Mononuclear cell (primary cell): ENCODE results near the gene KDM4B. TPM values are rescaled to one million over a fixed set of nuclear protein-coding genes. Genes with fewer than 3 reads are reported as not detected.
"Not testable (repeated sequence)": the region's sequence is repeated elsewhere in the genome, so short reads cannot be mapped to it uniquely, and the experiment has no call there.

Experiments
- H3K27me3 ChIP-seq: 2 replicates; pipeline ENCODE4 v1.6.0; 2011; ENCODE audit warnings: low read length, control low read depth; ENCODE audit not compliant: insufficient read depth
- H3K4me1 ChIP-seq: 2 replicates; pipeline ENCODE4 v1.5.1; 2011; ENCODE audit warnings: mild to moderate bottlenecking, low read length, control low read depth; ENCODE audit not compliant: insufficient read depth
- H3K4me3 ChIP-seq: 2 replicates; pipeline ENCODE4 v1.5.1; 2011; ENCODE audit warnings: mild to moderate bottlenecking, low read length, moderate library complexity
- H3K9me3 ChIP-seq: 2 replicates; pipeline ENCODE4 v1.5.1; 2011; ENCODE audit warnings: low read depth, mild to moderate bottlenecking, control low read depth, low read length
- total RNA-seq: library from RNA; depleted of rRNA; stranded (reverse); fragments of >200 nt; gene quantifications from one replicate; pipeline ENCODE4 v1.2.3, GENCODE V29; 2012

The KDM4B gene
- total RNA-seq: 17.9 TPM

- H3K4me1 ChIP-seq: peaks cover 43% of the 10 kb centered on the region
- no peaks in the 10 kb centered on the region for H3K27me3 ChIP-seq
- H3K9me3 ChIP-seq: no peaks in the 10 kb centered on the region
- peak within 1 kb of the TSS; percentile 46 for H3K4me3 ChIP-seq
Observed at GRCh38 chr19:4968462-4969291, at the start of gene KDM4B. Gene KDM4B (plus strand): TSS chr19:4969113. CDS start chr19:5032891, 63,778 bp downstream.

GRCh38 chr19:4922530-4923275, 46.2 kb upstream of the KDM4B start:
- no peak overlapping the region for H3K4me3 ChIP-seq
- H3K4me1 ChIP-seq: peaks cover 13% of the 10 kb centered on the region
- no peaks in the 10 kb centered on the region for H3K27me3 ChIP-seq
- no peaks in the 10 kb centered on the region for H3K9me3 ChIP-seq

DNA sequence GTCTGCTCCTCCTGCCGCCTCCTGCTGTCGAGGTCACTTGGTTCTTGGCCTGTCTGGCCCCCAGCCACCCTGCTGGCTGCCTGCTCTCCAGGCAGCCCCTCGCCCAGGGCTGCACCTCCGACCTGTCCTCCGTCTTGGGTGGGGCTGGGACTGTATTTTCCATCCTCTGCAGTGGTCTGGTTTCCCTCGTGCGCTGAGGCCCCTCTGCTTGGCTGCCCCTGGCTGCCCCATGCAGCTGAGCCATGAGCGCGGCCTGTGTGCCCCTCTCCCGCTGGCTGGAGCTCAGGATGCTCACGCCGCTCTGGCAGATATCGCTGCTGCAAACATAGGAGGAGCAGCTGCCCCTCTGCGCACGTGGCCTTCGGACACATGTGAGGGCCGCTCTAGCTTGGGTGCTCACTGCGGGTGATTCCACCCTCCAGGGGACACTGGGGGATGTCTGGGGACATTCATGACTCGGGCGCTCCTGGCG, 45.6 kb upstream of the KDM4B start:
- peaks cover 13% of the 10 kb centered on the region for H3K4me1 ChIP-seq
- no peaks in the 10 kb centered on the region for H3K27me3 ChIP-seq
- no peak overlapping the region for H3K4me3 ChIP-seq
- H3K9me3 ChIP-seq: no peaks in the 10 kb centered on the region

DNA sequence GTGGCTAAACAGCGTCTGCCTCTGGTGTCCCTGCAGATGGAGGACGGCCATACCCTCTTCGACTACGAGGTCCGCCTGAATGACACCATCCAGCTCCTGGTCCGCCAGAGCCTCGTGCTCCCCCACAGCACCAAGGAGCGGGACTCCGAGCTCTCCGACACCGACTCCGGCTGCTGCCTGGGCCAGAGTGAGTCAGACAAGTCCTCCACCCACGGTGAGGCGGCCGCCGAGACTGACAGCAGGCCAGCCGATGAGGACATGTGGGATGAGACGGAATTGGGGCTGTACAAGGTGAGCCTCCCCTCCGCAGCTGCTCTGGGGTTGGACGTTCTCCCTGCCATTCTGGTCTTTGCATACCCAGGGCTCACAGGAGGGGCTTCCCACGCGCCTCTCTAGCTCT, 39.7 kb upstream of the KDM4B start:
- Histone ChIP-seq H3K27me3 (no peaks in the 10 kb centered on the region), H3K4me1 (no peaks in the 10 kb centered on the region), H3K9me3 (no peaks in the 10 kb centered on the region), H3K4me3 (no peak overlapping the region)

DNA sequence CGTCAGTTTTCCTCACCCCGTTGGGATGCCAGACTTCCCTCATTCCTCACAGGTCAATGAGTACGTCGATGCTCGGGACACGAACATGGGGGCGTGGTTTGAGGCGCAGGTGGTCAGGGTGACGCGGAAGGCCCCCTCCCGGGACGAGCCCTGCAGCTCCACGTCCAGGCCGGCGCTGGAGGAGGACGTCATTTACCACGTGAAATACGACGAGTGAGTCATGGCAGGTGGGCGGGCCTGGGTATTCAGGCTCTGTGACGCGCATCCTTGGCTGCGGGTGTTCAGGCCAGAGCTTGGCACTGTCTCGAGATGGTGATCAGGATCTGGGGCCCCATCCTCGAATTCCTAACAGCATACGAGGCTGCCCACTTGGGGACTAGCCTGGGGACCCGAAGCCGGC, 38.2 kb upstream of the KDM4B start:
- Histone ChIP-seq H3K4me1 (no peaks in the 10 kb centered on the region), H3K9me3 (no peaks in the 10 kb centered on the region), H3K4me3 (no peak overlapping the region), H3K27me3 (no peaks in the 10 kb centered on the region)

DNA sequence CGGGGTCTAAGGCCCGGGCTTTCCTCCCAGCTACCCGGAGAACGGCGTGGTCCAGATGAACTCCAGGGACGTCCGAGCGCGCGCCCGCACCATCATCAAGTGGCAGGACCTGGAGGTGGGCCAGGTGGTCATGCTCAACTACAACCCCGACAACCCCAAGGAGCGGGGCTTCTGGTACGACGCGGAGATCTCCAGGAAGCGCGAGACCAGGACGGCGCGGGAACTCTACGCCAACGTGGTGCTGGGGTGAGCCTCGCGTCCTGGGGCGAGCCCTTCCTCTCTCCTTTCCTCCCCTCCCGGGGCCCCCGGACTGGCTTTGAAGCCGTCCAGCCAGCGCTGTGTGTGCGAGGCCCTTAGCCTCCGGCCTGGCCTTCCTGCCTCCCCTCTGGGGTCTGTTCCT, 36.2 kb upstream of the KDM4B start:
- H3K4me3 ChIP-seq: no peak overlapping the region
- H3K4me1 ChIP-seq: no peaks in the 10 kb centered on the region
- no peaks in the 10 kb centered on the region for H3K9me3 ChIP-seq
- H3K27me3 ChIP-seq: no peaks in the 10 kb centered on the region

GRCh38 chr19:4933528-4933927, 35.4 kb upstream of the KDM4B start:
- Histone ChIP-seq H3K27me3 (no peaks in the 10 kb centered on the region), H3K4me3 (no peak overlapping the region), H3K9me3 (no peaks in the 10 kb centered on the region), H3K4me1 (no peaks in the 10 kb centered on the region)

- H3K9me3 ChIP-seq: no peaks in the 10 kb centered on the region
- H3K4me1 ChIP-seq: no peaks in the 10 kb centered on the region
- H3K27me3 ChIP-seq: no peaks in the 10 kb centered on the region
- H3K4me3 ChIP-seq: no peak overlapping the region
Observed at GRCh38 chr19:4935444-4935843, 33.5 kb upstream of the KDM4B start.

GRCh38 chr19:4937060-4937459, 31.9 kb upstream of the KDM4B start:
- Histone ChIP-seq H3K27me3 (no peaks in the 10 kb centered on the region), H3K4me1 (no peaks in the 10 kb centered on the region), H3K4me3 (no peak overlapping the region), H3K9me3 (no peaks in the 10 kb centered on the region)

DNA sequence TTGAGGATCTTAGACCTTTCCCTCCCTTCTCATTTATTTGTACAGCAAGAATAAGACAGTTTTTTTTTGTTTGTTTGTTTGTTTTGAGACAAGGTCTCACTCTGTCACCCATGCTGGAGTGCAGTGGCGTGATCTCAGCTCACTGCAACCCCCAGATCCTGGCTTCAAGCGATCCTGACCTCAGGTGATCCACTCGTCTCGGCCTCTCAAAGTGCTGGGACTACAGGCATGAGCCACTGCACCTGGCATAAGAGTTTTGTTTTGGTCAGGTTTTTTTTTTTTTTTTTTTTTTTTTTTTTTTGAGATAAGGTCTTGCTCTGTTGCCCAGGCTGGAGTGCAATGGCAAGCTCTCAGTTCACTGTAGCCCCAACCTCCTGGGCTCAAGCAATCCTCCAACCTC, 30.5 kb upstream of the KDM4B start:
- not testable (repeated sequence) for H3K4me3 ChIP-seq, H3K27me3 ChIP-seq, H3K9me3 ChIP-seq, H3K4me1 ChIP-seq

- no peaks in the 10 kb centered on the region for H3K4me1 ChIP-seq
Observed at GRCh38 chr19:4939466-4939865, 29.4 kb upstream of the KDM4B start.

DNA sequence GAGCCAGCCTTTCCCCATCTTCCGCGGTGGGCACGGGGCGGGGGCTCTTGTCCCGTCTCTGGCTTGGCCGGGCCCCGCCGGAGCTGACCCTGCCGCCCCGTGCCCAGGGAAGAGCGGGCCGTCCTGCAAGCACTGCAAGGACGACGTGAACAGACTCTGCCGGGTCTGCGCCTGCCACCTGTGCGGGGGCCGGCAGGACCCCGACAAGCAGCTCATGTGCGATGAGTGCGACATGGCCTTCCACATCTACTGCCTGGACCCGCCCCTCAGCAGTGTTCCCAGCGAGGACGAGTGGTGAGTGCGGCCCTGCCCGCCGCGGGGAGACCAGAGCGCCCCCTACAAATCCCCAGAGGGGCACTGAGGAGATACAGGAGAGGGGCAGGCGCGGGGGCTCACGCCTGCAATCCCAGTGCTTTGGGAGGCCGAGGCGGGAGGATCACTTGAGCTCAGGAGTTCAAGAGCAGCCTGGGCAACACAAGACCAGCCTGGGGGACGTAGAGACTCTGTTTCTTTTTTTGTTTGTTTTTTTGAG, 27.2 kb upstream of the KDM4B start:
- H3K27me3 ChIP-seq, H3K9me3 ChIP-seq, H3K4me1 ChIP-seq, H3K4me3 ChIP-seq: not testable (repeated sequence)

More at GRCh38 chr19:4939466-4939865, 29.4 kb upstream of the KDM4B start:
- Histone ChIP-seq H3K9me3 (no peaks in the 10 kb centered on the region), H3K4me3 (no peak overlapping the region), H3K27me3 (no peaks in the 10 kb centered on the region)

DNA sequence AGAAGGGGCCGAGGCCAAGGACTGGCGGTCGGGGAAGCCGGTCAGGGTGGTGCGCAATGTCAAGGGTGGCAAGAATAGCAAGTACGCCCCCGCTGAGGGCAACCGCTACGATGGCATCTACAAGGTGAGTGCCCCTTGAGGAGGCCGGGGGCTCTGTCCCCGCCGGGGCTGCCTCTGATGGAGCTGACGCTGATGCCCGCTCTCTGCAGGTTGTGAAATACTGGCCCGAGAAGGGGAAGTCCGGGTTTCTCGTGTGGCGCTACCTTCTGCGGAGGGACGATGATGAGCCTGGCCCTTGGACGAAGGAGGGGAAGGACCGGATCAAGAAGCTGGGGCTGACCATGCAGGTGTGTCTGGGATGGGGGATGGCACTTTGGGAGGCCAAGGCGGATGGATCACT, 18.3 kb upstream of the KDM4B start:
- H3K27me3 ChIP-seq, H3K4me1 ChIP-seq, H3K4me3 ChIP-seq, H3K9me3 ChIP-seq: not testable (repeated sequence)

DNA sequence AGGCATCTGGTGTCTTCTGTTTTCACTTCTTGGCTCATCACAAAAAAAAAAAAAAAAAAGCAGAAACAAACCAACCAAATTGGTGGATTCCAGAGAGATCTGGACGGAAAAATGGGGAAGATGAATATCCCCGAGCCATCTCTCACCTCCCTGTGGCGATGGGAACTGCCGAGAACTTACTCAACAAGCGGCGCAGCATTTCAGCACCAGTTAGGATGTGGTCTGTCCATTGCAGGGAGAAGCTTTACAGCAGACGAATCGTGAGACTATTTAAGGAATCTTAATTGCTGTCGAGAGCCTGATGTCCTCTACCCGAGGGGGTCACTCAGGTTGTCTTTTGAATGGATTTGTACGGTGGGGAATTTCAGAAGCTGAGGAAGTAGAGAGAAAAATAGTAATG, 17.3 kb upstream of the KDM4B start:
- Histone ChIP-seq H3K9me3 (no peaks in the 10 kb centered on the region), H3K27me3 (no peaks in the 10 kb centered on the region), H3K4me3 (no peak overlapping the region), H3K4me1 (no peaks in the 10 kb centered on the region)

GRCh38 chr19:4952945-4953344, 16.0 kb upstream of the KDM4B start:
- Histone ChIP-seq H3K9me3 (no peaks in the 10 kb centered on the region), H3K4me1 (no peaks in the 10 kb centered on the region), H3K4me3 (no peak overlapping the region), H3K27me3 (no peaks in the 10 kb centered on the region)
